GM23248 (cell line): ENCODE measurements around the gene TSHZ2.

Source experiments
- EZH2 ChIP-seq: fragments of 200-600 bp; sonication (generic); IDR thresholded peaks from 2 replicates; pipeline ENCODE4 v1.6.1; 2018; ENCODE audit warnings: antibody characterized with exemption, mild to moderate bottlenecking; ENCODE audit not compliant: insufficient read depth, poor library complexity, severe bottlenecking
- EZH2phosphoT487 ChIP-seq: fragments of 200-600 bp; sonication (generic); IDR thresholded peaks from 2 replicates; pipeline ENCODE4 v1.6.1; 2018; ENCODE audit warnings: antibody characterized with exemption, moderate library complexity, mild to moderate bottlenecking, low read depth; ENCODE audit not compliant: insufficient read depth

DNA sequence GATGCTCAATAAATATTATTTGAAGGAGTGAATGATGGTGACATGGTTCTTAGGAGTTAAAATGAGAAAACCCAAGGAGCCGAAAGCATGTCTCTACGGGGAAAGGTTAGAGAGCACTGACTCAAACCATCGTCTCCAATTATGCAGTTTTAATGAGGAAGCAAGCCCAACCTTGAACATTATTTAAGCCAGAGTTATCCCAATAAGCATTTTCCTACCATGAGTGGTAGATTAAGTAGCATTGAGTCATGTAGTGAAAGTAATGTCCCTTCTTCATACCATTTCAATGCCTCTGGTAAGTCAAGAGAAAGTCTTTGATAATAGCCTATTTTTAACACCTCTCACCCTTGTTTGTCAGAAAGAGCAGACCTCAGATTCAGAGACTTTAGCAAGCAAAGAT is 13.5 kb downstream of the TSHZ2 start:
- 0 out of 2 replicates have a peak, but pooled peaks have one; percentile 61 for TF ChIP-seq EZH2phosphoT487
- TF ChIP-seq EZH2: no peak
